GM19452 (cell line): ENCODE data around the gene HPSE2.
"Not testable (repeated sequence)": the region's sequence is repeated elsewhere in the genome, so short reads cannot be mapped to it uniquely, and the experiment has no call there.

Experiments
- ATAC-seq: cut with Tn5 transposase; IDR thresholded peaks from one replicate; pipeline ENCODE4 v1.9.1; 2021; ENCODE audit not compliant: unreplicated experiment

Gene HPSE2

GRCh38 chr10:98517672-98518071 lies 718.0 kb downstream of the HPSE2 start:
- no peak for ATAC-seq

- ATAC-seq, result no peak
Observed at GRCh38 chr10:98516352-98516751, 719.3 kb downstream of the HPSE2 start.

GRCh38 chr10:98513704-98514103 lies 721.9 kb downstream of the HPSE2 start:
- ATAC-seq, result no peak

GRCh38 chr10:98511876-98512275 lies 723.8 kb downstream of the HPSE2 start:
- ATAC-seq, result no peak

- ATAC-seq, result no peak
Observed at GRCh38 chr10:98510412-98510995, 725.1 kb downstream of the HPSE2 start.

- ATAC-seq, result no peak
Observed at GRCh38 chr10:98509745-98510144, 725.9 kb downstream of the HPSE2 start.

- not testable (repeated sequence) for ATAC-seq
Observed at GRCh38 chr10:98502535-98502934, 733.1 kb downstream of the HPSE2 start.

GRCh38 chr10:98492763-98493162 lies 742.9 kb downstream of the HPSE2 start:
- peak; percentile 61 for ATAC-seq

GRCh38 chr10:98489561-98490481 lies 745.8 kb downstream of the HPSE2 start:
- ATAC-seq, result no peak

- ATAC-seq, result no peak
Observed at GRCh38 chr10:98488669-98489430, 746.8 kb downstream of the HPSE2 start.

- ATAC-seq, result no peak
Observed at GRCh38 chr10:98487649-98488048, 748.0 kb downstream of the HPSE2 start.

GRCh38 chr10:98486421-98486820 lies 749.2 kb downstream of the HPSE2 start:
- no peak for ATAC-seq

- no peak for ATAC-seq
Observed at GRCh38 chr10:98485959-98486358, 749.7 kb downstream of the HPSE2 start.

GRCh38 chr10:98483658-98484057 lies 752.0 kb downstream of the HPSE2 start:
- ATAC-seq, result no peak

- no peak for ATAC-seq
Observed at GRCh38 chr10:98482096-98482495, 753.6 kb downstream of the HPSE2 start.

- ATAC-seq, result no peak
Observed at GRCh38 chr10:98481404-98481945, 754.2 kb downstream of the HPSE2 start.

- ATAC-seq, result no peak
Observed at GRCh38 chr10:98478430-98479222, 757.0 kb downstream of the HPSE2 start.

- no peak for ATAC-seq
Observed at GRCh38 chr10:98477861-98478260, 757.8 kb downstream of the HPSE2 start.

- peak; percentile 62 for ATAC-seq
Observed at GRCh38 chr10:98474628-98475027, 761.0 kb downstream of the HPSE2 start.

- no peak for ATAC-seq
Observed at GRCh38 chr10:98472196-98472595, 763.5 kb downstream of the HPSE2 start.

GRCh38 chr10:98470850-98471249 lies 764.8 kb downstream of the HPSE2 start:
- no peak for ATAC-seq
